ENCODE measurements around the gene PTPN23.

PTPN23 gene

DNA sequence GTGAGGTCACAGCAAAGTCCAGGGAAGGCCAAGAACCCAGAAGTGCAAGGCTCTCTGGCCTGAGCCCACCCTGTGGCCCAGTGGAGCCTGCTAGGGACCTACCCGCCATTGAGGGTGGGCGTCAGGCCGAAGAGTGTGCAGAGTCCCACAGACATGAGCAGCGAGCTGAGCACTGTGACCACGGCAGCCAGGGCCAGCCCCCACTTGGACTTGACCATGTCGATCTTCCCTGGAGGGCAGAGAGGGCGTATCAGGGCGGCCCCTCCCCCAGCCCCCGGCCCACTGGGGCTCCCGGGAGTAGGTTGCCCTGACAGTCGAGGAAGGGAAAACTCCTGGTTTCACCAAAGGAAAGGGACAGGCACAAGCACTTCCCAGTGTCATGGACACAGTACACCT, 44.6 kb downstream of the PTPN23 start:
- peaks cover 15% of the 10 kb centered on the region for H3K4me1 ChIP-seq (ENCODE audit: control insufficient read depth, low read length)
- H3F3A ChIP-seq (ENCODE audit: control insufficient read depth, insufficient read depth) = peaks cover 5% of the 10 kb centered on the region; the same call in 1 of the 2 replicates
- H3K4me2 ChIP-seq (ENCODE audit: low read length) = no peak overlapping the region
- no peaks in the 10 kb centered on the region for H3K9me2 ChIP-seq (replicated peaks; ENCODE audit: control insufficient read depth, low read length)
- no peaks in the 10 kb centered on the region for H4K20me1 ChIP-seq (ENCODE audit: control insufficient read depth, insufficient read depth, low read depth, low read length)
- H3K79me2 ChIP-seq (ENCODE audit: control insufficient read depth, low read length) = 0 out of 2 replicates have a peak, but pooled peaks cover 3% of the 10 kb centered on the region
- no peak overlapping the region for H3K27ac ChIP-seq (ENCODE audit: low read depth, low read length)
- H3K9me3 ChIP-seq (ENCODE audit: control insufficient read depth, insufficient read depth, low read length) = no peaks in the 10 kb centered on the region
- peaks cover 62% of the 10 kb centered on the region for H3K36me3 ChIP-seq (ENCODE audit: control insufficient read depth, low read length)
- no peak overlapping the region for H3K4me3 ChIP-seq (ENCODE audit: low read length)
- H3K27me3 ChIP-seq (ENCODE audit: control insufficient read depth, low read length) = no peaks in the 10 kb centered on the region
- no peak for TF ChIP-seq EZH2phosphoT487 (IDR thresholded peaks at IDR 0.05; ENCODE audit: borderline replicate concordance, low read length)
- TF ChIP-seq, protein P1, sequence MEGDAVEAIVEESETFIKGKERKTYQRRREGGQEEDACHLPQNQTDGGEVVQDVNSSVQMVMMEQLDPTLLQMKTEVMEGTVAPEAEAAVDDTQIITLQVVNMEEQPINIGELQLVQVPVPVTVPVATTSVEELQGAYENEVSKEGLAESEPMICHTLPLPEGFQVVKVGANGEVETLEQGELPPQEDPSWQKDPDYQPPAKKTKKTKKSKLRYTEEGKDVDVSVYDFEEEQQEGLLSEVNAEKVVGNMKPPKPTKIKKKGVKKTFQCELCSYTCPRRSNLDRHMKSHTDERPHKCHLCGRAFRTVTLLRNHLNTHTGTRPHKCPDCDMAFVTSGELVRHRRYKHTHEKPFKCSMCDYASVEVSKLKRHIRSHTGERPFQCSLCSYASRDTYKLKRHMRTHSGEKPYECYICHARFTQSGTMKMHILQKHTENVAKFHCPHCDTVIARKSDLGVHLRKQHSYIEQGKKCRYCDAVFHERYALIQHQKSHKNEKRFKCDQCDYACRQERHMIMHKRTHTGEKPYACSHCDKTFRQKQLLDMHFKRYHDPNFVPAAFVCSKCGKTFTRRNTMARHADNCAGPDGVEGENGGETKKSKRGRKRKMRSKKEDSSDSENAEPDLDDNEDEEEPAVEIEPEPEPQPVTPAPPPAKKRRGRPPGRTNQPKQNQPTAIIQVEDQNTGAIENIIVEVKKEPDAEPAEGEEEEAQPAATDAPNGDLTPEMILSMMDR (IDR thresholded peaks at IDR 0.05; ENCODE audit: low read depth, low read length, poor library complexity, severe bottlenecking) = no peak

DNA sequence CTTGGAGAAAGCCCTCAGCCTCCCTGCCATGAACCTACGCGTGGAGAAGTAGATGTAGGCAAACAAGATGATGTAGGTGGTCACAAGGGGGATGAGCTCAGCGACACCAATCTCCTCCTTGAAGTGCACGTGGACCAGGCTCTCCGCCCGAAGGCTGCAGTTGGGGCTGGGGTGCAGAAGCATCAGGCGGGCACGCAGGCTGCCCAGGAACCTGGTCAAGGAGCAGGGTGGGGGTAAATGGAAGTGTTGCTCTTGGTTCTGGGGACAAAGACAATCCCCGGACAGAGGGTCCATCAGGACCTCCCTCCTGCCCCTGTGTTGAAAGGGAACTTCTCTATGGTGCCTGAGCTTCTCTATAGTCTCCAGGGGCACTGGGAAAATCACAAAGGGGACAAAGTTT, 45.1 kb downstream of the PTPN23 start:
- Histone ChIP-seq H3K79me2 (ENCODE audit: control insufficient read depth, low read length) (no peaks in the 10 kb centered on the region), H3K4me3 (ENCODE audit: low read length) (no peak overlapping the region), H3K4me2 (ENCODE audit: low read length) (no peak overlapping the region), H3K27ac (ENCODE audit: low read depth, low read length) (no peak overlapping the region), H4K20me1 (ENCODE audit: control insufficient read depth, insufficient read depth, low read depth, low read length) (no peaks in the 10 kb centered on the region), H3K9me2 (replicated peaks; ENCODE audit: control insufficient read depth, low read length) (no peaks in the 10 kb centered on the region), H3K36me3 (ENCODE audit: control insufficient read depth, low read length) (peaks cover 56% of the 10 kb centered on the region), H3K9me3 (ENCODE audit: control insufficient read depth, insufficient read depth, low read length) (no peaks in the 10 kb centered on the region), H3F3A (ENCODE audit: control insufficient read depth, insufficient read depth) (peaks cover 5% of the 10 kb centered on the region; the same call in 1 of the 2 replicates), H3K27me3 (ENCODE audit: control insufficient read depth, low read length) (no peaks in the 10 kb centered on the region), H3K4me1 (ENCODE audit: control insufficient read depth, low read length) (peaks cover 12% of the 10 kb centered on the region)
- TF ChIP-seq, protein P1 (IDR thresholded peaks at IDR 0.05; ENCODE audit: low read depth, low read length, poor library complexity, severe bottlenecking) = no peak
- TF ChIP-seq EZH2phosphoT487 (IDR thresholded peaks at IDR 0.05; ENCODE audit: borderline replicate concordance, low read length) = no peak

DNA sequence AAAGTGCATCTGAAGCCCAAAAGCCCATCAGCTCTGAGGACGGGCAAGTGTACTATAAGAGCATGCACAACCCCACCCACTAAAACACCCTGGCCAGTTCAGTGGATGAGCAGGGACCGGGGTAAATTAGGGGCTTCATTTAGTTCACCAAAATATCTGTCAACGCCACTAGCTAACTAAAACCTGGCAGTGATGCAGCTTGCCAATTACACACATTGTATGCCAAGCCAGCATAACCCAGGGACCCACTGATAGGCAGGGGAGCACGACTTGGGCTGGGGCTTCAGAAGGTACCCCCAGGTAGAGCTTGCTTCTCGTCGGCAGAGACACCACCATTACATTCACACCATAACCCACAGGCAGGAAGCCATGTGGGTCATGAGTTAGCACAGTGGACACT, 47.0 kb downstream of the PTPN23 start:
- Histone ChIP-seq H3K4me2 (ENCODE audit: low read length) (no peak overlapping the region), H3K79me2 (ENCODE audit: control insufficient read depth, low read length) (no peaks in the 10 kb centered on the region), H3K9me3 (ENCODE audit: control insufficient read depth, insufficient read depth, low read length) (no peaks in the 10 kb centered on the region), H3K27me3 (ENCODE audit: control insufficient read depth, low read length) (no peaks in the 10 kb centered on the region), H3K9me2 (replicated peaks; ENCODE audit: control insufficient read depth, low read length) (no peaks in the 10 kb centered on the region), H3K4me1 (ENCODE audit: control insufficient read depth, low read length) (no peaks in the 10 kb centered on the region), H3F3A (ENCODE audit: control insufficient read depth, insufficient read depth) (no peaks in the 10 kb centered on the region), H4K20me1 (ENCODE audit: control insufficient read depth, insufficient read depth, low read depth, low read length) (no peaks in the 10 kb centered on the region), H3K36me3 (ENCODE audit: control insufficient read depth, low read length) (peaks cover 48% of the 10 kb centered on the region), H3K4me3 (ENCODE audit: low read length) (no peak overlapping the region), H3K27ac (ENCODE audit: low read depth, low read length) (no peak overlapping the region)
- TF ChIP-seq, protein P1 (IDR thresholded peaks at IDR 0.05; ENCODE audit: low read depth, low read length, poor library complexity, severe bottlenecking) = no peak
- no peak for TF ChIP-seq EZH2phosphoT487 (IDR thresholded peaks at IDR 0.05; ENCODE audit: borderline replicate concordance, low read length)
